IMR-90 (cell line): ENCODE measurements around the gene UPK2. TPM values are rescaled to one million over a fixed set of nuclear protein-coding genes. Genes with fewer than 3 reads are reported as not detected.

Experiments
- ATAC-seq: fragments of 200-7000 bp; cut with Tn5 transposase; 2 replicates; pipeline ENCODE4 v1.9.1; 2020; ENCODE audit warnings: low read depth, mild to moderate bottlenecking, moderate library complexity
- BruUV-seq: library from RNA; stranded (reverse); fragments of 400-500 nt; replicated peaks from 2 replicates; lab custom pipeline; 2021; lab: Mats Ljungman, UMichigan
- CTCF ChIA-PET: fragments of 300-600 bp; formaldehyde crosslinking; extraction: SDS; loops from one replicate; lab custom pipeline; 2021; ENCODE audit warnings: antibody characterized with exemption; lab: Yijun Ruan, JAX
- POLR2A ChIA-PET: fragments of 300-600 bp; sonication (Branson Sonifier 250); formaldehyde crosslinking; loops from one replicate; lab custom pipeline; 2022; ENCODE audit warnings: antibody characterized with exemption; ENCODE audit not compliant: unreplicated experiment; lab: Charles Lee
- DNase-seq: peaks from one replicate; pipeline ENCODE4 v3.0.0; 2013
- H2AFZ ChIP-seq: replicated peaks from 2 replicates; pipeline ENCODE3; 2013; ENCODE audit warnings: low read length, mild to moderate bottlenecking; ENCODE audit not compliant: poor library complexity
- H2AK5ac ChIP-seq: 2 replicates; pipeline ENCODE4 v1.6.1; 2013; ENCODE audit warnings: low read depth, low read length, inconsistent platforms
- H2AK9ac ChIP-seq: replicated peaks from 2 replicates; pipeline ENCODE3; 2013; ENCODE audit warnings: mild to moderate bottlenecking, low read depth, low read length, moderate library complexity; ENCODE audit not compliant: poor library complexity
- H2BK120ac ChIP-seq: 2 replicates; pipeline ENCODE4 v1.6.1; 2013; ENCODE audit warnings: low read depth, low read length, inconsistent platforms
- H2BK15ac ChIP-seq: 3 replicates; pipeline ENCODE4 v1.6.1; 2013; ENCODE audit warnings: low read depth, low read length, inconsistent platforms
- H2BK20ac ChIP-seq: 2 replicates; pipeline ENCODE4 v1.6.1; 2013; ENCODE audit warnings: low read depth, mild to moderate bottlenecking, inconsistent platforms, low read length, moderate library complexity
- H2BK5ac ChIP-seq: 2 replicates; pipeline ENCODE4 v1.6.1; 2013; ENCODE audit warnings: mild to moderate bottlenecking, low read depth, low read length, inconsistent platforms; ENCODE audit not compliant: poor library complexity, severe bottlenecking
- H3K14ac ChIP-seq: replicated peaks from 2 replicates; pipeline ENCODE4 v1.6.1; 2013; ENCODE audit warnings: low read depth, low read length, inconsistent platforms
- H3K18ac ChIP-seq: 2 replicates; pipeline ENCODE4 v1.6.1; 2013; ENCODE audit warnings: low read depth, low read length, control low read depth
- H3K23ac ChIP-seq: 2 replicates; pipeline ENCODE4 v1.6.1; 2013; ENCODE audit warnings: low read depth, low read length, inconsistent platforms
- H3K27ac ChIP-seq: 2 replicates; pipeline ENCODE4 v1.5.1; 2013; ENCODE audit warnings: mild to moderate bottlenecking, control low read depth, low read length; ENCODE audit not compliant: insufficient read depth
- H3K27me3 ChIP-seq: 2 replicates; pipeline ENCODE4 v1.6.1; 2013; ENCODE audit warnings: low read length; ENCODE audit not compliant: control insufficient read depth, insufficient read depth
- H3K36me3 ChIP-seq: 2 replicates; pipeline ENCODE4 v1.6.1; 2013; ENCODE audit warnings: low read length, mixed read lengths; ENCODE audit not compliant: control insufficient read depth, insufficient read depth
- H3K4ac ChIP-seq: 2 replicates; pipeline ENCODE4 v1.6.1; 2013; ENCODE audit warnings: low read depth, low read length, inconsistent platforms
- H3K4me1 ChIP-seq: 2 replicates; pipeline ENCODE4 v1.6.1; 2013; ENCODE audit warnings: low read length, mixed read lengths; ENCODE audit not compliant: control insufficient read depth, insufficient read depth
- H3K4me2 ChIP-seq: 2 replicates; pipeline ENCODE4 v1.6.1; 2013; ENCODE audit warnings: low read depth, mild to moderate bottlenecking, control low read depth, low read length, moderate library complexity
- H3K4me3 ChIP-seq: 2 replicates; pipeline ENCODE4 v1.5.1; 2013; ENCODE audit warnings: low read depth, mild to moderate bottlenecking, control low read depth, low read length, moderate library complexity; ENCODE audit not compliant: insufficient read depth
- H3K56ac ChIP-seq: 2 replicates; pipeline ENCODE4 v1.6.1; 2013; ENCODE audit warnings: low read length, inconsistent platforms; ENCODE audit not compliant: insufficient read depth; ENCODE audit errors: extremely low read depth
- H3K79me1 ChIP-seq, 2 experiments: 2 replicates each; pipeline ENCODE4 v1.6.1; 2013; ENCODE audit warnings: low read length in 2 of 2, inconsistent platforms in 1 of 2, low read depth in 1 of 2
- H3K9ac ChIP-seq: 2 replicates; pipeline ENCODE4 v1.6.1; 2013; ENCODE audit warnings: low read depth, low read length, control low read depth
- H3K9me1 ChIP-seq: 2 replicates; pipeline ENCODE4 v1.6.1; 2013; ENCODE audit warnings: low read length, inconsistent platforms; ENCODE audit not compliant: insufficient read depth
- H3K9me3 ChIP-seq: 2 replicates; pipeline ENCODE4 v1.6.1; 2013; ENCODE audit warnings: low read length; ENCODE audit not compliant: control insufficient read depth, insufficient read depth
- H4K20me1 ChIP-seq: 2 replicates; pipeline ENCODE4 v1.6.1; 2013; ENCODE audit warnings: low read length, inconsistent platforms; ENCODE audit not compliant: insufficient read depth
- H4K5ac ChIP-seq: 2 replicates; pipeline ENCODE4 v1.6.1; 2013; ENCODE audit warnings: mild to moderate bottlenecking, low read depth, low read length, control low read depth
- H4K8ac ChIP-seq, 2 experiments: 2 replicates each; pipeline ENCODE4 v1.6.1; 2013; ENCODE audit warnings: low read depth in 2 of 2, low read length in 2 of 2, control low read depth in 1 of 2, inconsistent platforms in 1 of 2
- H4K91ac ChIP-seq: 2 replicates; pipeline ENCODE4 v1.6.1; 2013; ENCODE audit warnings: low read depth, low read length, inconsistent platforms; ENCODE audit not compliant: insufficient read depth
- CHD1 ChIP-seq: IDR thresholded peaks from 2 replicates; pipeline ENCODE4 v1.6.1; 2012; ENCODE audit warnings: low read depth, low read length, improper control_type of control experiment
- FOS ChIP-seq: fragments of 150-350 bp; IDR thresholded peaks from 2 replicates; pipeline ENCODE4 v1.6.1; 2016; ENCODE audit warnings: low read depth, low read length
- MAFK ChIP-seq: IDR thresholded peaks from 2 replicates; pipeline ENCODE4 v1.6.1; 2012; ENCODE audit warnings: low read depth, low read length, improper control_type of control experiment
- NFE2L2 ChIP-seq: fragments of 150-350 bp; IDR thresholded peaks from 2 replicates; pipeline ENCODE4 v1.6.1; 2016; ENCODE audit warnings: low read depth, mild to moderate bottlenecking, low read length
- WGBS, 2 experiments: methylation state at CpG; one replicate each; pipeline versions ENCODE4 v1.1.5 to v1.1.7; 2013; ENCODE audit warnings: missing lambda C conversion rate in 2 of 2; ENCODE audit not compliant: insufficient read length in 1 of 2; ENCODE audit errors: extremely low coverage in 2 of 2; 5-methylcytosine and 5-hydroxymethylcytosine counted together
- dilution Hi-C: fragments of 300-500 bp; cut with HindIII; formaldehyde crosslinking; loops from one replicate; pipeline ENCODE4 v1.14.3; 2018; ENCODE audit warnings: low sequenced_read_pairs; ENCODE audit not compliant: unreplicated experiment
- in situ Hi-C: fragments of 300-500 bp; cut with MboI; formaldehyde crosslinking; loops from 3 replicates; pipeline ENCODE4 v1.14.3; 2019; ENCODE audit warnings: low sequenced_read_pairs, inconsistent platforms, mixed read lengths
- intact Hi-C: fragments of 100-400 bp; cut with micrococcal nuclease; formaldehyde crosslinking; loops from 2 replicates; pipeline ENCODE4 v1.10.0; 2022
- polyA plus RNA-seq, 3 experiments: library from polyadenylated mRNA; depleted of rRNA; stranded (reverse); fragments of >200 nt; gene quantifications; 2 replicates each; pipeline ENCODE4 v1.2.3, GENCODE V29; 2012; ENCODE audit warnings: low replicate concordance in 1 of 3
- total RNA-seq: library from RNA; depleted of rRNA; stranded (reverse); fragments of >200 nt; gene quantifications from 2 replicates; pipeline ENCODE4 v1.2.3, GENCODE V29; 2012
- TF ChIP-seq, protein P1 (sequence below): conservative IDR thresholded peaks from 2 replicates; pipeline ENCODE4 v1.5.1; 2012; ENCODE audit warnings: mild to moderate bottlenecking, low read depth, low read length, improper control_type of control experiment
- TF ChIP-seq, protein P2 (sequence below): fragments of 150-350 bp; IDR thresholded peaks from 2 replicates; pipeline ENCODE4 v1.6.1; 2016; ENCODE audit warnings: low read depth, mild to moderate bottlenecking, low read length, moderate library complexity, borderline replicate concordance

The UPK2 gene
- total and polyA plus RNA-seq, 2 of the 4 experiments (the other 2 are of a cell fraction) = 0.26 TPM; not detected in 1

DNA sequence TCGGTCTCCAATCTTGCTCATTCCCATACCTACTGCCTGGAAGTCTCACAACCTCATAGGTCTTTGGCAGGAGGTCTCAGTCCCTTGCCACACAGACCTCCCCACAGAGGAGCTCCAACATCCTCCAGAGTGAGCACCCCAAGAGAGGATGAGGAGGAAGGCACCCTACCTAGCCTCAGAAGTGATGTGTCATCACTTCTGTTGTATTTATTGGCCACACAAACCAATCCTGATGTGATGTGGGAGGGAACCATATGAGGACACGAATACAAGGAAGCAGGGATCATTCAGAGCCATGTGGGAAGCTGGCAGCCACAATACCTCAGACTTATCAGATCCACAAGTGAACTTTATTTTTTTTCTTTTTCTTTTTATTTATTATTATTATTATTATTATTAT lies 9.0 kb upstream of the UPK2 start:
- TF ChIP-seq, protein P1, sequence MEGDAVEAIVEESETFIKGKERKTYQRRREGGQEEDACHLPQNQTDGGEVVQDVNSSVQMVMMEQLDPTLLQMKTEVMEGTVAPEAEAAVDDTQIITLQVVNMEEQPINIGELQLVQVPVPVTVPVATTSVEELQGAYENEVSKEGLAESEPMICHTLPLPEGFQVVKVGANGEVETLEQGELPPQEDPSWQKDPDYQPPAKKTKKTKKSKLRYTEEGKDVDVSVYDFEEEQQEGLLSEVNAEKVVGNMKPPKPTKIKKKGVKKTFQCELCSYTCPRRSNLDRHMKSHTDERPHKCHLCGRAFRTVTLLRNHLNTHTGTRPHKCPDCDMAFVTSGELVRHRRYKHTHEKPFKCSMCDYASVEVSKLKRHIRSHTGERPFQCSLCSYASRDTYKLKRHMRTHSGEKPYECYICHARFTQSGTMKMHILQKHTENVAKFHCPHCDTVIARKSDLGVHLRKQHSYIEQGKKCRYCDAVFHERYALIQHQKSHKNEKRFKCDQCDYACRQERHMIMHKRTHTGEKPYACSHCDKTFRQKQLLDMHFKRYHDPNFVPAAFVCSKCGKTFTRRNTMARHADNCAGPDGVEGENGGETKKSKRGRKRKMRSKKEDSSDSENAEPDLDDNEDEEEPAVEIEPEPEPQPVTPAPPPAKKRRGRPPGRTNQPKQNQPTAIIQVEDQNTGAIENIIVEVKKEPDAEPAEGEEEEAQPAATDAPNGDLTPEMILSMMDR = no peak
- no peak for TF ChIP-seq FOS
- TF ChIP-seq, protein P2, sequence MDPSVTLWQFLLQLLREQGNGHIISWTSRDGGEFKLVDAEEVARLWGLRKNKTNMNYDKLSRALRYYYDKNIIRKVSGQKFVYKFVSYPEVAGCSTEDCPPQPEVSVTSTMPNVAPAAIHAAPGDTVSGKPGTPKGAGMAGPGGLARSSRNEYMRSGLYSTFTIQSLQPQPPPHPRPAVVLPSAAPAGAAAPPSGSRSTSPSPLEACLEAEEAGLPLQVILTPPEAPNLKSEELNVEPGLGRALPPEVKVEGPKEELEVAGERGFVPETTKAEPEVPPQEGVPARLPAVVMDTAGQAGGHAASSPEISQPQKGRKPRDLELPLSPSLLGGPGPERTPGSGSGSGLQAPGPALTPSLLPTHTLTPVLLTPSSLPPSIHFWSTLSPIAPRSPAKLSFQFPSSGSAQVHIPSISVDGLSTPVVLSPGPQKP = no peak
- TF ChIP-seq CHD1 = no peak
- TF ChIP-seq MAFK = peak; percentile 65
- TF ChIP-seq NFE2L2 = no peak
- no CpG with 5 or more reads among the region's 2 CpGs for WGBS, 2 experiments
- H2BK15ac ChIP-seq = no peak overlapping the region
- no peak overlapping the region for H3K4me3 ChIP-seq
- H2AK5ac ChIP-seq = no peak overlapping the region
- H3K56ac ChIP-seq = no peak overlapping the region
- H3K36me3 ChIP-seq = no peaks in the 10 kb centered on the region
- H4K8ac ChIP-seq = no peak overlapping the region
- H3K4me2 ChIP-seq = no peak overlapping the region
- ChIA-PET POLR2A (no interaction called here), CTCF (no interaction called here)
- no peak overlapping the region for H3K9ac ChIP-seq
- no peak overlapping the region for H3K18ac ChIP-seq
- ATAC-seq = no peak
- H2BK5ac ChIP-seq = no peak overlapping the region
- no peak overlapping the region for H2BK20ac ChIP-seq
- dilution Hi-C loops = no loop called here
- no peak for DNase-seq
- no peaks in the 10 kb centered on the region for H4K20me1 ChIP-seq
- H3K23ac ChIP-seq = no peak overlapping the region
- in situ Hi-C loops = no loop called here
- H3K4ac ChIP-seq = no peak overlapping the region
- H3K27me3 ChIP-seq = peaks cover 32% of the 10 kb centered on the region
- no peak overlapping the region for H3K14ac ChIP-seq
- no peak overlapping the region for H2BK120ac ChIP-seq
- H3K9me3 ChIP-seq = no peaks in the 10 kb centered on the region
- H4K5ac ChIP-seq = no peak overlapping the region
- H2AK9ac ChIP-seq = no peak overlapping the region
- BruUV-seq = no TSS peak
- intact Hi-C loops = no loop called here
- no peak overlapping the region for H3K27ac ChIP-seq
- H2AFZ ChIP-seq = no peak overlapping the region
- no peak overlapping the region for H4K91ac ChIP-seq
- H3K9me1 ChIP-seq = no peaks in the 10 kb centered on the region
- no peaks in the 10 kb centered on the region for H3K4me1 ChIP-seq
- no peaks in the 10 kb centered on the region for H3K79me1 ChIP-seq
